ENCODE results near the gene NLRC4. TPM values are rescaled to one million over a fixed set of nuclear protein-coding genes. Genes with fewer than 3 reads are reported as not detected.
"Not testable (repeated sequence)": the region's sequence is repeated elsewhere in the genome, so short reads cannot be mapped to it uniquely, and the experiment has no call there.

NLRC4 gene
- total and polyA plus RNA-seq, 2 donors (not counting 3 experiments of a cell fraction or from before 2014, with no cell fraction given), result not detected

DNA sequence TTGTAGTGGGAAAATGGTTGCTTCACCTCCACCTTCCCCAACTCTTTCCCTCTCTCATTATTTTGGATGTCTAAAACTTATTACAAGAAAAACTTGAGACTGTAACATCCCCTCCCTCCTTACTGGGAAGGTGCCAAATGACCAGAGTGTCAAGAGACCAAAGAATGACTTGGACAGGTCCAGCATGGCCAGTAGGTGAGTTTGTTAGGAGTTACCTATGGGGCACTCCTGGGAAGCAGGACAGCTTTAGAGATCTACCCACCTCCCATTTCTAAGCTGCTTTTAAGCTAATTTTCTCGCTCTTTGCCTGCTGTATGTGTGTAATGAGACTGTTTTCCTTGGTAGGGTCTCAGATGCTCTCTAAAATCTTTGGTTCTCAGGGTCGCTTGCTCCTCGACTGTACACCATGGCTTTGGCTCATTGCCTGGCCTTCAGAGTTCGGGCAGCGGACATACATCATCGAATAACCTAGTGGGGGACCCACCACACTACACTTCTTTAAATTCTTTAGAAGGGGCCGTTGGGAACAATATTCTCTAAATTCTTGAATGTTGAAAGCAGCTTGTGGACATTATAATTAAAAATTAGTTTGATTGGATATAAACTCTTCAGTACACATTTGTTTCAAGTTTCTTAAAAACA lies 53.8 kb downstream of the NLRC4 start:
- Histone ChIP-seq H3K9me3 (replicated peaks; ENCODE audit: control insufficient read depth, insufficient read depth, low read length) (no peaks in the 10 kb centered on the region), H2AFZ (ENCODE audit: low read depth, low read length) (no peak overlapping the region), H3K4me2 (ENCODE audit: insufficient read depth, low read length) (no peak overlapping the region), H3K27me3 (ENCODE audit: control insufficient read depth in 2 of 2, insufficient read depth in 2 of 2, low read length in 2 of 2) (no peaks in the 10 kb centered on the region), H4K20me1 (replicated peaks; ENCODE audit: control insufficient read depth, extremely low read depth, insufficient read depth, low read length) (no peaks in the 10 kb centered on the region), H3K27ac (ENCODE audit: insufficient read depth, low read depth, low read length) (no peak overlapping the region), H3K9ac (replicated peaks; ENCODE audit: extremely low read depth, insufficient read depth, low read length) (no peak overlapping the region), H3K9me1 (replicated peaks; ENCODE audit: control insufficient read depth, extremely low read depth, insufficient read depth, low read length) (no peaks in the 10 kb centered on the region), H3K4me1 (ENCODE audit: control insufficient read depth, extremely low read depth, insufficient read depth, low read length) (no peaks in the 10 kb centered on the region), H3K36me3 (ENCODE audit: control insufficient read depth in 2 of 2, extremely low read depth in 1 of 2, insufficient read depth in 2 of 2, low read length in 2 of 2) (no peaks in the 10 kb centered on the region), H3K79me2 (ENCODE audit: control insufficient read depth, insufficient read depth, low read length) (no peaks in the 10 kb centered on the region), H3K4me3 (replicated peaks in 1 of 3; ENCODE audit: insufficient read depth in 1 of 3, low read depth in 1 of 3, low read length in 3 of 3) (no peak overlapping the region)
- BruUV-seq (replicated peaks), result no TSS peak
- dilution Hi-C loops (cut with MboI; ENCODE audit: extremely low pct_ligation_motif_present, low sequenced_read_pairs) (no loop called here), intact Hi-C loops (cut with micrococcal nuclease) (no loop called here)
- TF ChIP-seq EZH2 (IDR thresholded peaks at IDR 0.05; ENCODE audit: borderline replicate concordance, low read depth, low read length, severe bottlenecking) (no peak), MAX (IDR thresholded peaks at IDR 0.05; ENCODE audit: insufficient read depth, insufficient read length) (no peak), MYC (IDR thresholded peaks at IDR 0.05; ENCODE audit: low read depth, low read length) (no peak), POLR2A (IDR thresholded peaks at IDR 0.05; ENCODE audit: low read depth, low read length) (no peak), POLR2AphosphoS5 (IDR thresholded peaks at IDR 0.05; ENCODE audit: insufficient read depth, low read depth, low read length) (no peak), FOS (IDR thresholded peaks at IDR 0.05; ENCODE audit: borderline replicate concordance, insufficient read depth, low read length) (no peak), JUN (IDR thresholded peaks at IDR 0.05; ENCODE audit: borderline replicate concordance, insufficient read depth, insufficient read length, low read depth) (no peak), GATA2 (IDR thresholded peaks at IDR 0.05; ENCODE audit: insufficient read depth, insufficient read length, low read depth, low read length) (no peak)
- TF ChIP-seq, protein P1, sequence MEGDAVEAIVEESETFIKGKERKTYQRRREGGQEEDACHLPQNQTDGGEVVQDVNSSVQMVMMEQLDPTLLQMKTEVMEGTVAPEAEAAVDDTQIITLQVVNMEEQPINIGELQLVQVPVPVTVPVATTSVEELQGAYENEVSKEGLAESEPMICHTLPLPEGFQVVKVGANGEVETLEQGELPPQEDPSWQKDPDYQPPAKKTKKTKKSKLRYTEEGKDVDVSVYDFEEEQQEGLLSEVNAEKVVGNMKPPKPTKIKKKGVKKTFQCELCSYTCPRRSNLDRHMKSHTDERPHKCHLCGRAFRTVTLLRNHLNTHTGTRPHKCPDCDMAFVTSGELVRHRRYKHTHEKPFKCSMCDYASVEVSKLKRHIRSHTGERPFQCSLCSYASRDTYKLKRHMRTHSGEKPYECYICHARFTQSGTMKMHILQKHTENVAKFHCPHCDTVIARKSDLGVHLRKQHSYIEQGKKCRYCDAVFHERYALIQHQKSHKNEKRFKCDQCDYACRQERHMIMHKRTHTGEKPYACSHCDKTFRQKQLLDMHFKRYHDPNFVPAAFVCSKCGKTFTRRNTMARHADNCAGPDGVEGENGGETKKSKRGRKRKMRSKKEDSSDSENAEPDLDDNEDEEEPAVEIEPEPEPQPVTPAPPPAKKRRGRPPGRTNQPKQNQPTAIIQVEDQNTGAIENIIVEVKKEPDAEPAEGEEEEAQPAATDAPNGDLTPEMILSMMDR (IDR thresholded peaks at IDR 0.05; ENCODE audit: extremely low read depth in 1 of 2, insufficient read depth in 1 of 2, low read depth in 1 of 2, low read length in 2 of 2), result no peak
- ChIA-PET CTCF (interaction anchor here (1.4 kb wide), 1 partner anchor 12 kb away, joined by 3 read pairs; no protein-coding TSS in a partner anchor), POLR2A (no interaction called here)
- DNase-seq (ENCODE audit: low read depth, low spot score), result no peak
- FAIRE-seq, result no peak

DNA sequence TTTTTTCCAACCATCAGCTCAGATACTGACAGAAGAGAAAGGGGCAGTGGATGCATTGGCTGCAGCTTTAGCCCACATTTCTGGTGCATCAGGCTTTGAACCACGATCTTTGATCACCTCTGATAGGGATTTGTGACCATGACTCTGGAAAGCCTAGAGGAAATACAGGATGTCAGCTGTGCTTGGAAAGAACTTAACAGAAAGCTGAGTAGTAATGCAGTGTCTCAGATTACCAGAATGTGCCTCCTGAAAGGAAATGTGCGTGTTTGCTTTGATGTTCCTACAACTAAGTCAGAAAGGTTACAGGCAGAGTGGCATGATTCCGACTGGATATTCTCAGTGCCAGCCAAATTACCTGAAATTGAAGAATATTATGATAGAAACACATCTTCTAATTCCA lies 61.3 kb downstream of the NLRC4 start:
- dilution Hi-C loops (cut with MboI; ENCODE audit: extremely low pct_ligation_motif_present, low sequenced_read_pairs); H3K4me1 ChIP-seq (ENCODE audit: control insufficient read depth, extremely low read depth, insufficient read depth, low read length); H3K9me1 ChIP-seq (replicated peaks; ENCODE audit: control insufficient read depth, extremely low read depth, insufficient read depth, low read length); FAIRE-seq; H3K27me3 ChIP-seq (ENCODE audit: control insufficient read depth in 2 of 2, insufficient read depth in 2 of 2, low read length in 2 of 2); H3K9me3 ChIP-seq (replicated peaks; ENCODE audit: control insufficient read depth, insufficient read depth, low read length); POLR2A ChIA-PET; DNase-seq (ENCODE audit: low read depth, low spot score); H3K36me3 ChIP-seq (ENCODE audit: control insufficient read depth in 2 of 2, extremely low read depth in 1 of 2, insufficient read depth in 2 of 2, low read length in 2 of 2); H3K4me3 ChIP-seq (replicated peaks in 1 of 3; ENCODE audit: insufficient read depth in 1 of 3, low read depth in 1 of 3, low read length in 3 of 3); H3K4me2 ChIP-seq (ENCODE audit: insufficient read depth, low read length); H3K79me2 ChIP-seq (ENCODE audit: control insufficient read depth, insufficient read depth, low read length); H4K20me1 ChIP-seq (replicated peaks; ENCODE audit: control insufficient read depth, extremely low read depth, insufficient read depth, low read length); intact Hi-C loops (cut with micrococcal nuclease); H2AFZ ChIP-seq (ENCODE audit: low read depth, low read length); BruUV-seq (replicated peaks); H3K9ac ChIP-seq (replicated peaks; ENCODE audit: extremely low read depth, insufficient read depth, low read length); H3K27ac ChIP-seq (ENCODE audit: insufficient read depth, low read depth, low read length): not testable (repeated sequence)
- CTCF ChIA-PET, result interaction anchor here (1.0 kb wide), 1 partner anchor 10 kb away, joined by 3 read pairs; no protein-coding TSS in a partner anchor
